ENCODE results near the gene EXOSC7.

EXOSC7 gene

DNA sequence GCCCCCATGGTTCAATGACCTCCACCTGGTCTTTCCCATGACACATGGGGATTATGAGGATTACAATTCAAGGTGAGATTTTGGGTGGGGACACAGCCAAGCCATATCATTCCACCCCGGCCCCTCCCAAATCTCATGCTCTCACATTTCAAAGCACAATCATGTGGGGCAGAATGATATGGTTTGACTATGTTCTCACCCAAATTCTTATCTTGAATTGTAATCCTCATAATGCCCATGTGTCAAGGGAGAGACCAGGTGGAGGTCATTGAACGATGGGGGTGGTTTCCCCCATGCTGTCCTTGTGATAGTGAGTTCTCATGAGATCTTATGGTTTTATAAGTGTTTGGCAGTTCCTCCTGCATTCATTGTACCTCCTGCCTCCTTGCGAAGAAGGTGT, 47.6 kb downstream of the EXOSC7 start:
- H3K27me3 ChIP-seq (ENCODE audit: insufficient read depth, low read depth), result no peaks in the 10 kb centered on the region
- no peak overlapping the region for H3K4me2 ChIP-seq
- no peak overlapping the region for H2AFZ ChIP-seq (ENCODE audit: low read depth)
- H3K79me2 ChIP-seq (ENCODE audit: insufficient read depth, low read depth), result no peaks in the 10 kb centered on the region
- TF ChIP-seq, protein P1, sequence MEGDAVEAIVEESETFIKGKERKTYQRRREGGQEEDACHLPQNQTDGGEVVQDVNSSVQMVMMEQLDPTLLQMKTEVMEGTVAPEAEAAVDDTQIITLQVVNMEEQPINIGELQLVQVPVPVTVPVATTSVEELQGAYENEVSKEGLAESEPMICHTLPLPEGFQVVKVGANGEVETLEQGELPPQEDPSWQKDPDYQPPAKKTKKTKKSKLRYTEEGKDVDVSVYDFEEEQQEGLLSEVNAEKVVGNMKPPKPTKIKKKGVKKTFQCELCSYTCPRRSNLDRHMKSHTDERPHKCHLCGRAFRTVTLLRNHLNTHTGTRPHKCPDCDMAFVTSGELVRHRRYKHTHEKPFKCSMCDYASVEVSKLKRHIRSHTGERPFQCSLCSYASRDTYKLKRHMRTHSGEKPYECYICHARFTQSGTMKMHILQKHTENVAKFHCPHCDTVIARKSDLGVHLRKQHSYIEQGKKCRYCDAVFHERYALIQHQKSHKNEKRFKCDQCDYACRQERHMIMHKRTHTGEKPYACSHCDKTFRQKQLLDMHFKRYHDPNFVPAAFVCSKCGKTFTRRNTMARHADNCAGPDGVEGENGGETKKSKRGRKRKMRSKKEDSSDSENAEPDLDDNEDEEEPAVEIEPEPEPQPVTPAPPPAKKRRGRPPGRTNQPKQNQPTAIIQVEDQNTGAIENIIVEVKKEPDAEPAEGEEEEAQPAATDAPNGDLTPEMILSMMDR (conservative IDR thresholded peaks at IDR 0.05; ENCODE audit: low read depth, low read length), result no peak
- H3K4me3 ChIP-seq (IDR thresholded peaks at IDR 0.05; ENCODE audit: insufficient read depth, low read depth, low read length), result no peak overlapping the region
- no peak overlapping the region for H3K9ac ChIP-seq
- no peaks in the 10 kb centered on the region for H4K20me1 ChIP-seq (ENCODE audit: insufficient read depth)
- no peaks in the 10 kb centered on the region for H3K4me1 ChIP-seq (ENCODE audit: low read depth, poor library complexity, severe bottlenecking)
- H3K36me3 ChIP-seq (ENCODE audit: insufficient read depth), result no peaks in the 10 kb centered on the region
- H3K27ac ChIP-seq, result no peak overlapping the region

DNA sequence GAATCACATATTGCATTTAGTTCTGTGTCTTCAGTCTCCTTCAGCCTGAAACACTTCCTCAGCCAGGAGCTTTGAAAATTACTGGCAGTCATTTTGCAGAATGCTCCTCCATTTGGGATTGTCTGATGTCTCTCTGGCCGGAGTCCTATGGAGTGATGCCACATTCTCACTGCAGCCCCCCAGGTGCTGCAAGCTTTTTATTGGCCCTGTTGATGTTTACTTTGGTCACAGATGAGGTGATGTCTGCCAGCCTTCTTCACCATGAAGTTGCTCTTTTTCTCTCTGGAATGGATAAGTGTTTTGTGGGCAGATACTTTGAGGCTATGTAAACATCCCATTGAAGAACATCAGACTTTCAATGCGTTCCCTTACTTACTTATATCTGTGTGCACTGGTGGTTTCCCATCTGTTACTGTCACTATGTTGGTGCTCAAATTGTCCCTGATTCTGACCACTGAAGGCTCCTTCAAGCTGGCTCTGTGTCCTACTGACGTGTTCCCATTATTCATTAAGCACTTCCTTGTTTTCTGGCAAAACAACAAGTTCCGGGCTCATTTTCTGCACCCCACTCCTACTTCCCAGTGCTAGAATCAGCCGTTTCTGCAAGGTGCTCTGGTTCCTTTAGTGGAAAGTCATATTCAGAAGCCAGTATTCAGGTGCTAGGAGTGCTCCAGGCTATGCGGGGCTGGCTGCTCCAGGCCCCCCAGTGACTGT, 48.7 kb downstream of the EXOSC7 start:
- Histone ChIP-seq H3K9ac (no peak overlapping the region), H3K79me2 (ENCODE audit: insufficient read depth, low read depth) (no peaks in the 10 kb centered on the region), H3K4me3 (IDR thresholded peaks at IDR 0.05; ENCODE audit: insufficient read depth, low read depth, low read length) (no peak overlapping the region), H4K20me1 (ENCODE audit: insufficient read depth) (no peaks in the 10 kb centered on the region), H3K4me2 (no peak overlapping the region), H3K36me3 (ENCODE audit: insufficient read depth) (no peaks in the 10 kb centered on the region), H3K27me3 (ENCODE audit: insufficient read depth, low read depth) (no peaks in the 10 kb centered on the region), H3K4me1 (ENCODE audit: low read depth, poor library complexity, severe bottlenecking) (no peaks in the 10 kb centered on the region), H3K27ac (no peak overlapping the region), H2AFZ (ENCODE audit: low read depth) (no peak overlapping the region)
- TF ChIP-seq, protein P1 (conservative IDR thresholded peaks at IDR 0.05; ENCODE audit: low read depth, low read length), result no peak

DNA sequence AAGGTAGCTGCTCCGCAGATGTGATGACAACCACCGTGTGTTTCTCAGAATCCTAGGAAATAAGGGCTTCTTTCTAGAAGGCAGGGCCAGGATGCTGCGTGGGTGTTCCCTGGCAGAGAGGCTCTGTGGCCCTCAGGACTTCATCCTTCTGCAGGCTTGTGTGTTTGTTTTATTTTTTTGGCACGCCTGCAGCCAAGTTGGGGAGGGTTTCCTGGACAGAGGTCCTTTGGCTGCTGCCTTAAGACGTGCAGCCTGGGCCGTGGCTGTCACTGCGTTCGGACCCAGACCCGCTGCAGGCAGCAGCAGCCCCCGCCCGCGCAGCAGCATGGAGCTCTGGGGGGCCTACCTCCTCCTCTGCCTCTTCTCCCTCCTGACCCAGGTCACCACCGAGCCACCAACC, 50.0 kb downstream of the EXOSC7 start, which contains the start of gene CLEC3B:
Gene CLEC3B, plus strand, starts transcription at position 266 of the 400 bp plus-strand sequence. Its CDS starts 60 bp downstream, at position 326.
- Histone ChIP-seq H3K36me3 (ENCODE audit: insufficient read depth) (no peaks in the 10 kb centered on the region), H3K79me2 (ENCODE audit: insufficient read depth, low read depth) (no peaks in the 10 kb centered on the region), H3K4me3 (IDR thresholded peaks at IDR 0.05; ENCODE audit: insufficient read depth, low read depth, low read length) (no peak within 1 kb of the TSS), H3K4me1 (ENCODE audit: low read depth, poor library complexity, severe bottlenecking) (no peaks in the 10 kb centered on the region), H3K27ac (no peak within 1 kb of the TSS), H3K9ac (no peak within 1 kb of the TSS), H4K20me1 (ENCODE audit: insufficient read depth) (no peaks in the 10 kb centered on the region), H3K4me2 (no peak within 1 kb of the TSS), H2AFZ (ENCODE audit: low read depth) (no peak within 1 kb of the TSS), H3K27me3 (ENCODE audit: insufficient read depth, low read depth) (no peaks in the 10 kb centered on the region)
- TF ChIP-seq, protein P1 (conservative IDR thresholded peaks at IDR 0.05; ENCODE audit: low read depth, low read length), result no peak

DNA sequence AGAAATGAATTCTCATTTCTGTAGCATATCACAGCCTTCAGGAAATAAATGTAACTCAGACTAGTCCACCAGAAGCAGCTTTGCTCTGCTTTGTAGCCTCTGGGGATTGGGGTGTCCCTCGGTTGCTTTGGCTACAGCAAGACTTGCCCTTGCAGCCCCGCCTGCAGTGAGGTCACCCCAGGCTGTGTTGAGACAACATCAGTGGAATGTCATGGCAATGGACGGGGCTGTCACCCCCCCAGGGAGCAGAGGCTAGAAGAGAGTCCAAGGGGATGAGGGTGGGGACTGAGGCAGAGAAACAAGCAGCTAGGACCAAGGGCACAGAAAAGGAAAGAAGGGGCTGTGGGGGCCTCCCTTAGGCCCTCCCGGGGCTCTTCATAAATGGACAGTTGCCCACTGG, 50.9 kb downstream of the EXOSC7 start:
- no peak overlapping the region for H3K4me3 ChIP-seq (IDR thresholded peaks at IDR 0.05; ENCODE audit: insufficient read depth, low read depth, low read length)
- no peaks in the 10 kb centered on the region for H4K20me1 ChIP-seq (ENCODE audit: insufficient read depth)
- H3K27me3 ChIP-seq (ENCODE audit: insufficient read depth, low read depth), result no peaks in the 10 kb centered on the region
- no peak overlapping the region for H3K4me2 ChIP-seq
- TF ChIP-seq, protein P1 (conservative IDR thresholded peaks at IDR 0.05; ENCODE audit: low read depth, low read length), result no peak
- no peak overlapping the region for H2AFZ ChIP-seq (ENCODE audit: low read depth)
- H3K9ac ChIP-seq, result no peak overlapping the region
- no peaks in the 10 kb centered on the region for H3K79me2 ChIP-seq (ENCODE audit: insufficient read depth, low read depth)
- no peaks in the 10 kb centered on the region for H3K36me3 ChIP-seq (ENCODE audit: insufficient read depth)
- H3K4me1 ChIP-seq (ENCODE audit: low read depth, poor library complexity, severe bottlenecking), result no peaks in the 10 kb centered on the region
- H3K27ac ChIP-seq, result no peak overlapping the region

Data from KMS-11 (cell line).